ENCODE data around the gene HAPLN1.

The HAPLN1 gene

GRCh38 chr5:83715236-83716065 is 5.2 kb downstream of the HAPLN1 start:
- DNase-seq, result no peak

- no peak for DNase-seq
Observed at GRCh38 chr5:83714810-83715209, 5.8 kb downstream of the HAPLN1 start.

DNA sequence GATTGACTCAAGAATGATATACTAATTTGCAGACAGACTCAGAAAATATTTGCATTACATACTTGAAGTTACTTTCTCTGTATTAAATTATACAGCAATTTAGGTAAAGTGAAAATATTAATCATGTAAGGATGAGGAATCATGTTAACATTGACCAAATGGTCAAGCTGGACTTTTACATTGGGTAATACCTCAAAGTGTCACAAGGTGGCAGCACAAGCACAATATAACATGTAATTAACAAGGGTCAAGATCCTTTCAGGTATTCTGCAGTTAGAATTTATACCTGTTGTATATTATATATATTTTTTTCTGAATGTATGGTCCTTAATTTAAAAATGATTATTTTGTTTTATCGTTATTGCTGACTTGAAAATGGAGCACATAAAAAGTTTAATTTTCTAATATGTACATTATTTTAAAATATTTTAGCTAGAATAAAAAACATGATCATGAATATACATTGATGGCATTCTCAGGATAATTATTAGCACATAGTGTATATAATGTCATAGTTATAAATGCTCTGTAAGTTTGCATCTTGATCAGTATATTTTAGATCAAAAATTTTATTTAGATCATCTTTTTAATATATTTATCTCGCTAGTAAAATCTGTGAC is 8.6 kb downstream of the HAPLN1 start:
- DNase-seq, result peak in 1 of 2 experiments; percentile 9

DNA sequence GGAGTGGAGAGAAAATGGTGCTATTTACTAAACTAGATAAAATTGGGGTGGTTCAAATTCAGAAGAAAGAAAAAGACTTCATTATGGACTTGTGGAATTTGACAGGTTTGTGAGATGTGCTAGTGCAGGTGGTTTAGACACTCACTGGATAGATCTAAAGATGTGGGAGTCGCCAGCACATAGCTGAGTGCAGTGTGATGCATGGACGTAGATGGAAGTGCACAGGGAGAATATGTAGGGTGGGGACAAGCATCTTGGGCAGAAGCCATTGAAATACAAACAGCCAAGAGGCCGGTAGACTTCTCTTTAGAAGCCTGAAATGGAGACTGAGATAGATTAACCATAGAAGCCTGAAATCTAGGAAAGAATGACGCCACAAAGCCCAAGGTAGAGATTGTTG is 10.7 kb downstream of the HAPLN1 start:
- DNase-seq, result no peak

- no peak for DNase-seq
Observed at GRCh38 chr5:83708170-83708569, 12.5 kb downstream of the HAPLN1 start.

DNA sequence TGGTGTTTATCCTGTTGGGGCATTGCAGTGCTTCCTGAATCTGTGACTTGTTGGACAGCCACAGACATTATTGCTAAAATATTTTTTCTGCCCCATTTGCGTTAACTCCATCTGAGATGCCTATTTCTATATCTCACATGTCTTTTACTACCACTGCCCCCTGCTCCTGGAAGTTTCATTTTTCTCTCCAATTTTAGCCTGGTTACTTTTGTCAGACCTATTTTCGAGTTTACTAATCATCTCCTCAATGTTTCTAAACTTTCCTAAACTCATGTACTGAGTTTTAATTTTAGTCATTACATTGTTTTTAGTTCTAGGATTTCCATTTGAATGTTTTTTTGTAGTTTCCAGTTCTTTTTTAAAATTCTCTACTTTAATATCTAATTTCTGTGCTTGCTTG is 17.6 kb downstream of the HAPLN1 start:
- no peak for DNase-seq

DNA sequence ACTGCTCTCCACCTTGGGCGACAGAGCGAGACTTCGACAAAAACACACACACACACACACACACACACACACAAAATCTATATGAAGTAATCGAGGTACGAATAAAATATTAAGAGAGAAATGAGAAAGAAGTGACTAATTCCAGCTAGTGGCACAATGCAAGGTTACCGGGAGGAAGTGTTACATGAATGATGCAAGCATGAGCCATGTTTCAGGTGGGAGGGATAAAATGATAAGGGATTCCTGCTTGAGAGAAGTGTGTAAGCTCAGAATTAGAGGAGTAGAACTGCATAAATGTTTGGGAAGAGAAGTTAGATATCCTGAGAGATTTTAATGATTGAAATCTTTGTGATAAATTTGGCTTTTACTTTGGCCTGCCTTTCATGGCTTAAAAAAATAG is 18.8 kb downstream of the HAPLN1 start:
- DNase-seq, result no peak

DNA sequence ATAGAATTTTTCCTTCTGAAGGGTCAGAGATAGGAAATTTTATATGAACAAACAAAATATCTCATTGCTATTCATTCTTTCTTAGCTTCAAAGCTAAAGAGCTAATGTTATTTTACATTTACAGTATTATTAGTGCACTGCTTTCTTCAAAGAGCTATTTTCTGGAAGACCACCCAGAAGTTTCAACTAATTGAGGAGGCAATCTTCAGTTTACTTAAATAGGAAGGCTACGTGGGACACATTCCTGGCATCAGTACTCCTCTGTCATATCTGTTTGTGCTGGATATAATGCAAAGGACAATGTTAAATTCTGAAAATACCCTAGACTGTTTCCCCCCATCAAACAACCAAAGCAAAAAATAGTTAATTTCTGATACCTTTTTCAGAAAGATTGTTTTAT is 30.8 kb downstream of the HAPLN1 start:
- no peak for DNase-seq

DNA sequence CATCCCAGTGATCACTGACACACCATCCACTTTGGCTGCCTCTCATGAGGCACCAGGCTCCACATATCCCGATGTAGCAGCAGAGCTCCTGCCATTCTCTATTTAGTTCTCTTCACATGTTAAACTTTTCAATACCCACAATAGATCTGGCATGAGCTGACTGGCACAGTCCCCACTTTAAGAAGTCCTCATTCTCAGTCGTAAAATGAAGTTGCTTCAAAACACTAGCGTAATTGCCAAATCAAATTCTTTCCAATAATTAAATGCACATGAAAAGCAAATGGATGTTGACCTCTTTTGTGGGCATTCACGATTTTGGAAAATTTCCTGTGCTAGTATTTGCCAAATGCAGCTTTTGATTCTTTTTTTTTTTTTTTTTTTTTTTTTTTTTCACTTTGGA is 32.4 kb downstream of the HAPLN1 start:
- no peak for DNase-seq

DNA sequence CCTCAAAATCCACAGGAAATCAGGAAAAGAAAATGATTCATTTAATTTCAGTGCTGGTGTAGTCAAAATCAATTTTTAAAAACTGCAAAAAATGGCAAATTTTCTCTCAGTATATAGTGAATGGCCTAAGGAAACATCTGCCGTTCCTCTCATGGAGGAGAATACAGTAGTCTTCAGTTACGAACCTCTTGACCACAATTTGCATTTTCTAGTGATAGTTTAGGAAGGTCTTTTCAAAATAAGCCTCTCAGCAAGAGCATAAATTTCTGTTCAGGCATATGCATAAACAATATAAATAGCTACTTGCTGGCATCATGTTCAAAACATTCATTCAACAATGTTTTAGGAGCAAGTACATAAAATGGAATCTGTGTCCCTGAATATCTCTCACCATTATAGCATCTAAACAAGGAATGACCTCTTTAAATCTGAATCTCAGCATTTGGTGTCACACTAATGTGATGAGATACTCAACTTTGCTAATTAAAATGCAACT is 33.5 kb downstream of the HAPLN1 start:
- DNase-seq, result no peak

GRCh38 chr5:83686251-83686650 is 34.4 kb downstream of the HAPLN1 start:
- no peak for DNase-seq

- no peak for DNase-seq
Observed at GRCh38 chr5:83683836-83684235, 36.8 kb downstream of the HAPLN1 start.

- no peak for DNase-seq
Observed at GRCh38 chr5:83672646-83673045, 48.0 kb downstream of the HAPLN1 start.

- DNase-seq, result no peak
Observed at GRCh38 chr5:83672158-83672557, 48.5 kb downstream of the HAPLN1 start.

DNA sequence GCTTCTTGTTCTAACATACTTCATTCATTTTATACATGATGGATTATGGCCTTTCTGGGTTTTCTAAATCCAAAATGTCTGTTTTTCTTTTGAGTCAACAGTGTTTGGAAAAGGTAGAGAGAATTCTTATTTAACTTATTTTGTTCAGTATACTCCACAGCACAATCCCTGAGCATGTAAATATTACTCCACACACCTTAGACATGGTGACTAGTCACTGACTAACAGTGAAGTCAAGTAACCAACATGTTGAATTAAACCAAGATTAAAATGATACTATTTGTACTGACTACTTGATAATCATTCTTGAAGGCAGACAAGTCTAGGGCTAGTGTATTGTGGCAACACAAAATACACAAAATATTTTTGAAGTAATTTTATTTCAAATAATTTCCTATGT is 55.0 kb downstream of the HAPLN1 start:
- no peak for DNase-seq

GRCh38 chr5:83662558-83662957 is 58.1 kb downstream of the HAPLN1 start:
- DNase-seq, result no peak

- no peak for DNase-seq
Observed at GRCh38 chr5:83657807-83658525, 62.7 kb downstream of the HAPLN1 start.

DNA sequence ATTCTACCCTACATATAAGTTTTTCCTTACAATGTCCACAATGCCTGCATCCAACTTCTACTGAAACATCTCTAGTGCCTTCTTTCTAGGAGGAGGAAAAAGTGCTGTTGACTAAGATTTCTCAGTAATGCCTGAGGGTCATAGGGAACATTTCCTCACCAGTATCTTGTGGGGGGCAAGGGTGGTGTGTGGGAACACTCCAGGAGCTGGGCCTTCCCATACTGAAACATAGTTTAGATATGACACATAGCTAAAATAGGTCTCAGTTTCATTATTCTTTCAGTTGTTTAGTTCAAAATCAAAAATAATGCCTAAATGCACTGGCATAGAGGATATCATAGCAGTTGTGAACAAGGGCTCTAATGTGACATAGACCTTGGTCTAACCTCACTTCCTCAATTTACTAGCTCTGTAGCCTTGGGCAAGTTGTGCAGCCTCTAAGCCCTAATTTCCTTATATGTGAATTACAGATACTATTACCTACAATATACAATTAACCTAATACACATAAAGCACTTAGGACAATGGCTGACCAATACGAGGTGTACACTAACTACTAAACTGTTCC is 66.1 kb downstream of the HAPLN1 start:
- DNase-seq, result no peak

GRCh38 chr5:83653669-83654068 is 67.0 kb downstream of the HAPLN1 start:
- no peak for DNase-seq

DNA sequence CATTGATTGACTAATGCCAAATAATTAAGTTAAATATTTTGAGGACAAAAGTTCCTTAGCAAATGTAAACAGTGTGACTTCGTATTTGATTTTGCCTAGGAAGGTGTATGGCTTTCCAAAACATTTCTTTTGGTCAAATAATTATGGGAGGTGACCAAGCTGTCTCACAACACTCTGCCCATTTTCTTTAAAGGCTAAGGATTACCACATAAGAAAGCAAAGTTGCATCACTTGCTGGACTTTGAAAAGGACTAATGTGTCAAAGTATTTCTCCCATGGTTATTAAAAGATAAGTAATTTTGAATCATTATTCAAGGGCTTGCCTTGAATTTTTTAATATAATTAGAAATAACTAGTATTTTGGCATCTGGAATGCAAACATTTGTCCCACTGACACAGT is 74.7 kb downstream of the HAPLN1 start:
- no peak for DNase-seq

- DNase-seq, result no peak
Observed at GRCh38 chr5:83644301-83644700, 76.4 kb downstream of the HAPLN1 start.

- DNase-seq, result no peak
Observed at GRCh38 chr5:83641946-83642345, 78.7 kb downstream of the HAPLN1 start.

GRCh38 chr5:83639911-83640310 is 80.7 kb downstream of the HAPLN1 start:
- DNase-seq, result no peak

All from cerebellar nuclear complex (tissue), 1 donor.